GM12878 (cell line): ENCODE data around the gene TPCN2. TPM values are rescaled to one million over a fixed set of nuclear protein-coding genes. Genes with fewer than 3 reads are reported as not detected.

Experiments used
- ATAC-seq: fragments of 200-7000 bp; cut with Tn5 transposase; 3 replicates; pipeline ENCODE4 v1.9.1; 2020; ENCODE audit warnings: mild to moderate bottlenecking, moderate library complexity
- BruUV-seq: library from RNA; stranded (reverse); fragments of 400-500 nt; replicated peaks from 2 replicates; lab custom pipeline; 2021; lab: Mats Ljungman, UMichigan
- CTCF ChIA-PET: fragments of 300-600 bp; sonication (Branson Sonifier 250); formaldehyde crosslinking; extraction: SDS; loops from one replicate; lab custom pipeline; 2021; ENCODE audit warnings: inconsistent platforms; lab: Yijun Ruan, JAX
- POLR2A ChIA-PET: fragments of 350-600 bp; formaldehyde crosslinking; extraction: SDS; loops from one replicate; lab custom pipeline; 2021; ENCODE audit warnings: inconsistent platforms; lab: Charles Lee
- RAD21 ChIA-PET: fragments of 300-600 bp; sonication (Branson Sonifier 250); formaldehyde crosslinking; loops from one replicate; lab custom pipeline; 2023; ENCODE audit warnings: antibody characterized with exemption; ENCODE audit not compliant: unreplicated experiment; lab: Charles Lee
- SMC1A ChIA-PET: fragments of 300-600 bp; sonication (Branson Sonifier 250); formaldehyde crosslinking; loops from one replicate; lab custom pipeline; 2023; ENCODE audit not compliant: unreplicated experiment, uncharacterized antibody; lab: Charles Lee
- DNase-seq: peaks from one replicate; pipeline ENCODE4 v3.0.0-alpha.2; 2011; ENCODE audit warnings: low read depth, low spot score
- FAIRE-seq: peaks from 3 replicates; lab custom pipeline; 2011; peaks lifted over from hg19 to GRCh38; lab: Jason Lieb, UNC
- H2AFZ ChIP-seq: 2 replicates; pipeline ENCODE4 v1.6.0; 2011; ENCODE audit warnings: low read depth, low read length, control low read depth; ENCODE audit not compliant: control insufficient read depth
- H3K27ac ChIP-seq: 2 replicates; pipeline ENCODE4 v1.5.1; 2011; ENCODE audit warnings: control low read depth; ENCODE audit not compliant: control insufficient read depth, insufficient read depth
- H3K27me3 ChIP-seq, 2 experiments: replicated peaks in 1 of 2; 2 replicates each; pipeline versions ENCODE4 v1.6.0 to v1.6.1; 2011; ENCODE audit warnings: low read length in 1 of 2; ENCODE audit not compliant: control insufficient read depth in 2 of 2, insufficient read depth in 2 of 2
- H3K36me3 ChIP-seq, 2 experiments: 2 replicates each; pipeline ENCODE4 v1.5.1; 2011; ENCODE audit warnings: low read length in 1 of 2; ENCODE audit not compliant: control insufficient read depth in 2 of 2, insufficient read depth in 2 of 2
- H3K4me1 ChIP-seq: 2 replicates; pipeline ENCODE4 v1.6.1; 2011; ENCODE audit warnings: mild to moderate bottlenecking, low read length, moderate library complexity, mixed read lengths; ENCODE audit not compliant: control insufficient read depth, insufficient read depth
- H3K4me2 ChIP-seq: 2 replicates; pipeline ENCODE4 v1.6.0; 2011; ENCODE audit warnings: control low read depth; ENCODE audit not compliant: control insufficient read depth, insufficient read depth
- H3K4me3 ChIP-seq: fragments of 200-600 bp; sonication (generic); 2 replicates; pipeline ENCODE4 v1.5.1; 2016
- H3K79me2 ChIP-seq: 2 replicates; pipeline ENCODE4 v1.6.0; 2011; ENCODE audit warnings: low read length; ENCODE audit not compliant: control insufficient read depth, insufficient read depth
- H3K9ac ChIP-seq: 2 replicates; pipeline ENCODE4 v1.8.0; 2011; ENCODE audit warnings: low read length, control low read depth, mixed read lengths; ENCODE audit not compliant: control insufficient read depth, insufficient read depth
- H3K9me3 ChIP-seq: replicated peaks from 3 replicates; pipeline ENCODE4 v1.5.1; 2011; ENCODE audit warnings: mild to moderate bottlenecking, low read length; ENCODE audit not compliant: control insufficient read depth, insufficient read depth
- H4K20me1 ChIP-seq: 2 replicates; pipeline ENCODE4 v1.6.0; 2011; ENCODE audit not compliant: control insufficient read depth, insufficient read depth
- EP300 ChIP-seq, 2 experiments: fragments of 150-350 bp in 1 of 2; IDR thresholded peaks; 2 replicates each; pipeline ENCODE4 v1.6.1; 2011 to 2012; ENCODE audit warnings: low read depth in 2 of 2, low read length in 2 of 2, borderline replicate concordance in 1 of 2, improper control_type of control experiment in 1 of 2, inconsistent platforms in 1 of 2; ENCODE audit not compliant: control insufficient read depth in 1 of 2
- HCFC1 ChIP-seq: fragments of 150-350 bp; IDR thresholded peaks from 2 replicates; pipeline ENCODE4 v1.6.1; 2014; ENCODE audit warnings: low read length
- JUNB ChIP-seq: IDR thresholded peaks from 2 replicates; pipeline ENCODE4 v1.6.1; 2016; ENCODE audit warnings: antibody characterized with exemption, mild to moderate bottlenecking
- KLF5 ChIP-seq: fragments of 450-650 bp; IDR thresholded peaks from 2 replicates; pipeline ENCODE4 v1.6.1; 2014; ENCODE audit warnings: mild to moderate bottlenecking; ENCODE audit not compliant: partially characterized antibody
- MAX ChIP-seq: IDR thresholded peaks from 2 replicates; pipeline ENCODE4 v1.6.1; 2012; ENCODE audit warnings: low read depth, low read length, improper control_type of control experiment
- MTA3 ChIP-seq: IDR thresholded peaks from 2 replicates; pipeline ENCODE4 v1.6.1; 2012; ENCODE audit warnings: low read length, inconsistent platforms, borderline replicate concordance
- MXI1 ChIP-seq: fragments of 150-350 bp; IDR thresholded peaks from 2 replicates; pipeline ENCODE4 v1.6.1; 2011; ENCODE audit warnings: low read depth, mild to moderate bottlenecking, inconsistent platforms, low read length, improper control_type of control experiment
- MYB ChIP-seq: fragments of 150-350 bp; IDR thresholded peaks from 2 replicates; pipeline ENCODE4 v1.6.1; 2014; ENCODE audit warnings: mild to moderate bottlenecking, low read depth, low read length, borderline replicate concordance
- POLR2A ChIP-seq: IDR thresholded peaks from 2 replicates; pipeline ENCODE4 v1.6.1; 2011; ENCODE audit warnings: low read depth, mild to moderate bottlenecking, low read length
- RAD51 ChIP-seq: fragments of 450-650 bp; IDR thresholded peaks from 2 replicates; pipeline ENCODE4 v1.6.1; 2016; ENCODE audit warnings: moderate library complexity, mild to moderate bottlenecking, inconsistent platforms
- RCOR1 ChIP-seq: conservative IDR thresholded peaks from 2 replicates; pipeline ENCODE4 v1.6.1; 2012; ENCODE audit warnings: low read depth, low read length, improper control_type of control experiment
- RUNX3 ChIP-seq: IDR thresholded peaks from 2 replicates; pipeline ENCODE4 v1.6.1; 2012; ENCODE audit warnings: low read length, inconsistent platforms
- TCF12 ChIP-seq: IDR thresholded peaks from 2 replicates; pipeline ENCODE4 v1.6.1; 2011; ENCODE audit warnings: low read depth, mild to moderate bottlenecking, low read length
- TCF3 ChIP-seq: IDR thresholded peaks from 2 replicates; pipeline ENCODE4 v1.6.1; 2012; ENCODE audit warnings: low read depth, mild to moderate bottlenecking, low read length, borderline replicate concordance; ENCODE audit not compliant: insufficient read depth
- YBX1 ChIP-seq: fragments of 450-650 bp; IDR thresholded peaks from 2 replicates; pipeline ENCODE4 v1.6.1; 2016; ENCODE audit warnings: antibody characterized with exemption
- ZBTB11 ChIP-seq: fragments of 450-650 bp; formaldehyde crosslinking; IDR thresholded peaks from 2 replicates; pipeline ENCODE4 v1.5.0; 2022; ENCODE audit warnings: mild to moderate bottlenecking, missing genetic modification characterization
- ZNF207 ChIP-seq: fragments of 450-650 bp; IDR thresholded peaks from 2 replicates; pipeline ENCODE4 v1.6.1; 2014; ENCODE audit warnings: antibody characterized with exemption, mild to moderate bottlenecking, borderline replicate concordance
- WGBS: methylation state at CpG from one replicate; pipeline ENCODE4 v1.1.6; 2016; ENCODE audit warnings: low lambda C conversion rate; ENCODE audit not compliant: insufficient replicate concordance, insufficient coverage; ENCODE audit errors: missing lambda C conversion rate; 5-methylcytosine and 5-hydroxymethylcytosine counted together
- in situ Hi-C: fragments of 300-500 bp; cut with MboI; formaldehyde crosslinking; loops from 9 replicates; pipeline ENCODE4 v1.14.3; 2018; ENCODE audit warnings: mixed read lengths
- intact Hi-C: fragments of 100-400 bp; cut with micrococcal nuclease; formaldehyde crosslinking; loops from one replicate; pipeline ENCODE4 v1.14.2; 2022; ENCODE audit not compliant: unreplicated experiment
- polyA plus RNA-seq, 11 experiments: library from polyadenylated mRNA; depleted of rRNA in 4 of 11; unstranded in 6 of 11; stranded (reverse) in 5 of 11; fragments of >200 nt; fragmentation: Nextera tagmentation in 4 of 11; fragmentation: Illumina TruSeq in 1 of 11; extraction: Ambion mirVana in 4 of 11; extraction: Trizol in 1 of 11; gene quantifications; 1 replicate in 1 of 11; 2 replicates in 10 of 11; pipeline versions ENCODE4 v1.2.1 to v1.2.3, GENCODE V29; 2011 to 2016; ENCODE audit warnings: inconsistent platforms in 2 of 11, missing spikeins in 2 of 11, low read depth in 1 of 11
- total RNA-seq, 4 experiments: library from RNA; depleted of rRNA in 3 of 4; stranded (reverse); fragments of >200 nt in 3 of 4; fragmentation: Illumina TruSeq in 1 of 4; extraction: Trizol in 1 of 4; gene quantifications; 2 replicates each; pipeline versions ENCODE4 v1.2.1 to v1.2.3, GENCODE V29; 2013 to 2021
- TF ChIP-seq, protein P1 (sequence below): fragments of 150-350 bp; IDR thresholded peaks from 2 replicates; pipeline ENCODE4 v1.6.1; 2014; ENCODE audit warnings: mild to moderate bottlenecking, low read depth, low read length

TPCN2 gene
- total and polyA plus RNA-seq, 10 of the 15 experiments (the other 5 are each of a cell fraction or from before 2014, with no cell fraction given) = 1.7 to 18.4 (median 8.4) TPM

- ChIA-PET CTCF (interaction anchor here (0.5 to 2.7 kb wide), 8 partner anchors 11 to 515 kb away, joined by 3 to 11 read pairs (median 5); partner anchors contain the start of gene LINC01488), SMC1A (interaction anchor here (0.7 to 5.5 kb wide), 16 partner anchors 9 to 142 kb away, joined by 3 to 35 read pairs (median 3); no protein-coding TSS in a partner anchor), POLR2A (interaction anchor here (0.5 to 3.3 kb wide), 10 partner anchors 9 to 695 kb away, joined by 3 to 32 read pairs (median 5); partner anchors contain the start of gene PPP6R3), RAD21 (interaction anchor here (0.7 to 2.9 kb wide), 11 partner anchors 11 to 487 kb away, joined by 3 to 27 read pairs (median 6); no protein-coding TSS in a partner anchor)
- Histone ChIP-seq H3K4me2 (peak within 1 kb of the TSS; percentile 79), H3K9ac (peak within 1 kb of the TSS; percentile 55), H3K79me2 (peaks cover 5% of the 10 kb centered on the region), H3K4me1 (peaks cover 32% of the 10 kb centered on the region), H3K27ac (peak within 1 kb of the TSS; percentile 76), H2AFZ (peak within 1 kb of the TSS; percentile 75), H3K9me3 (no peaks in the 10 kb centered on the region; the same call in 2 of the 3 replicates), H4K20me1 (no peaks in the 10 kb centered on the region), H3K27me3 (no peaks in the 10 kb centered on the region), H3K36me3 (no peaks in the 10 kb centered on the region), H3K4me3 (peak within 1 kb of the TSS; percentile 57)
- in situ Hi-C loops (no loop called here), intact Hi-C loops (no loop called here)
- peak; percentile 77 for ATAC-seq
- peak; percentile 47 for DNase-seq
- FAIRE-seq = no peak
- 23% methylated on average over 32 of the region's 32 CpGs for WGBS
- no TSS peak for BruUV-seq
- TF ChIP-seq RCOR1 = no peak
- peak; percentile 65; the same call in 1 of the 2 replicates for TF ChIP-seq MTA3
- TF ChIP-seq, protein P1, sequence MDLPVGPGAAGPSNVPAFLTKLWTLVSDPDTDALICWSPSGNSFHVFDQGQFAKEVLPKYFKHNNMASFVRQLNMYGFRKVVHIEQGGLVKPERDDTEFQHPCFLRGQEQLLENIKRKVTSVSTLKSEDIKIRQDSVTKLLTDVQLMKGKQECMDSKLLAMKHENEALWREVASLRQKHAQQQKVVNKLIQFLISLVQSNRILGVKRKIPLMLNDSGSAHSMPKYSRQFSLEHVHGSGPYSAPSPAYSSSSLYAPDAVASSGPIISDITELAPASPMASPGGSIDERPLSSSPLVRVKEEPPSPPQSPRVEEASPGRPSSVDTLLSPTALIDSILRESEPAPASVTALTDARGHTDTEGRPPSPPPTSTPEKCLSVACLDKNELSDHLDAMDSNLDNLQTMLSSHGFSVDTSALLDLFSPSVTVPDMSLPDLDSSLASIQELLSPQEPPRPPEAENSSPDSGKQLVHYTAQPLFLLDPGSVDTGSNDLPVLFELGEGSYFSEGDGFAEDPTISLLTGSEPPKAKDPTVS = no peak
- peak in 1 of 2 experiments; percentile 53; a peak in 1 of 4 replicates for TF ChIP-seq EP300 (IDR thresholded peaks at IDR 0.05; ENCODE audit: borderline replicate concordance in 1 of 2, control insufficient read depth in 1 of 2, low read depth in 2 of 2, low read length in 2 of 2)
- 0 out of 2 replicates have a peak, but pooled peaks have one; percentile 14 for TF ChIP-seq HCFC1
- no peak for TF ChIP-seq ZNF207
- no peak for TF ChIP-seq ZBTB11
- no peak for TF ChIP-seq MXI1
- TF ChIP-seq RAD51 = no peak
- no peak for TF ChIP-seq YBX1
- no peak for TF ChIP-seq MYB
- TF ChIP-seq RUNX3 = peak; percentile 54
- TF ChIP-seq KLF5 = no peak
- TF ChIP-seq JUNB = peak; percentile 35; the same call in 1 of the 2 replicates
- peak; percentile 67; the same call in 1 of the 2 replicates for TF ChIP-seq MAX
- 0 out of 2 replicates have a peak, but pooled peaks have one; percentile 58 for TF ChIP-seq TCF3
- peak; percentile 91 for TF ChIP-seq TCF12
- peak; percentile 71 for TF ChIP-seq POLR2A
Measured at GRCh38 chr11:69155302-69156234, 106.8 kb downstream of the TPCN2 start, which contains the start of gene SMIM38. Gene SMIM38, plus strand, starts transcription at chr11:69155935. Its CDS starts 1,912 bp downstream, at chr11:69157847.
